MM.1S (cell line): Measurements from ENCODE around the gene PLEKHM3.
"Not testable (repeated sequence)": the region's sequence is repeated elsewhere in the genome, so short reads cannot be mapped to it uniquely, and the experiment has no call there.

Experiments
- DNase-seq: peaks from one replicate; pipeline ENCODE4 v3.0.0-alpha.2; 2015
- H2AFZ ChIP-seq: fragments of 300-600 bp; sonication (generic); 2 replicates; pipeline ENCODE4 v1.6.0; 2016; ENCODE audit warnings: antibody characterized with exemption, low read length
- H3F3A ChIP-seq: fragments of 300-600 bp; sonication (generic); 2 replicates; pipeline ENCODE4 v1.6.1; 2016; ENCODE audit warnings: mild to moderate bottlenecking, antibody characterized with exemption, low read length, moderate library complexity, mixed read lengths; ENCODE audit not compliant: insufficient read depth
- H3K27ac ChIP-seq: fragments of 300-600 bp; sonication (generic); 2 replicates; pipeline ENCODE4 v1.5.1; 2016; ENCODE audit warnings: mild to moderate bottlenecking, low read length
- H3K27me3 ChIP-seq: fragments of 300-600 bp; sonication (generic); replicated peaks from 2 replicates; pipeline ENCODE4 v1.6.0; 2016; ENCODE audit warnings: low read length; ENCODE audit not compliant: insufficient read depth
- H3K36me3 ChIP-seq: fragments of 300-600 bp; sonication (generic); replicated peaks from 2 replicates; pipeline ENCODE4 v1.6.1; 2016; ENCODE audit warnings: mild to moderate bottlenecking, low read length, mixed read lengths; ENCODE audit not compliant: insufficient read depth
- H3K4me1 ChIP-seq: fragments of 300-600 bp; sonication (generic); 2 replicates; pipeline ENCODE4 v1.6.1; 2016; ENCODE audit warnings: low read length, mixed read lengths
- H3K4me2 ChIP-seq: fragments of 300-600 bp; sonication (generic); 2 replicates; pipeline ENCODE4 v1.6.0; 2016; ENCODE audit warnings: low read depth, low read length
- H3K4me3 ChIP-seq: fragments of 300-600 bp; sonication (generic); 2 replicates; pipeline ENCODE4 v1.5.1; 2016; ENCODE audit warnings: low read length, mixed read lengths
- H3K79me2 ChIP-seq: fragments of 300-600 bp; sonication (generic); 2 replicates; pipeline ENCODE4 v1.6.1; 2016; ENCODE audit warnings: mixed run types, low read length, mixed read lengths
- H3K9ac ChIP-seq: fragments of 300-600 bp; sonication (generic); 2 replicates; pipeline ENCODE4 v1.6.1; 2016; ENCODE audit warnings: low read length, mixed read lengths
- H3K9me2 ChIP-seq: fragments of 300-600 bp; sonication (generic); replicated peaks from 2 replicates; pipeline ENCODE4 v1.6.1; 2016; ENCODE audit warnings: mild to moderate bottlenecking, low read length, mixed read lengths; ENCODE audit not compliant: insufficient read depth
- H3K9me3 ChIP-seq: fragments of 300-600 bp; sonication (generic); replicated peaks from 2 replicates; pipeline ENCODE4 v1.6.1; 2016; ENCODE audit warnings: mild to moderate bottlenecking, low read length, mixed read lengths; ENCODE audit not compliant: insufficient read depth
- H4K20me1 ChIP-seq: fragments of 300-600 bp; sonication (generic); 2 replicates; pipeline ENCODE4 v1.6.1; 2016; ENCODE audit warnings: mild to moderate bottlenecking, low read length, moderate library complexity, mixed read lengths; ENCODE audit not compliant: insufficient read depth
- EZH2 ChIP-seq: fragments of 300-600 bp; sonication (generic); optimal IDR thresholded peaks from 2 replicates; pipeline ENCODE3; 2017; ENCODE audit warnings: low read depth, mild to moderate bottlenecking, antibody characterized with exemption, low read length, mixed read lengths
- EZH2phosphoT487 ChIP-seq: fragments of 300-600 bp; sonication (generic); IDR thresholded peaks from 2 replicates; pipeline ENCODE4 v1.6.1; 2018; ENCODE audit warnings: antibody characterized with exemption, low read length
- TF ChIP-seq, protein P1 (sequence below): fragments of 300-600 bp; sonication (generic); IDR thresholded peaks from 2 replicates; pipeline ENCODE4 v1.5.1; 2016; ENCODE audit warnings: antibody characterized with exemption, low read length, mixed read lengths

Gene PLEKHM3

GRCh38 chr2:207950761-207951114 lies 74.6 kb downstream of the PLEKHM3 start:
- TF ChIP-seq, protein P1, sequence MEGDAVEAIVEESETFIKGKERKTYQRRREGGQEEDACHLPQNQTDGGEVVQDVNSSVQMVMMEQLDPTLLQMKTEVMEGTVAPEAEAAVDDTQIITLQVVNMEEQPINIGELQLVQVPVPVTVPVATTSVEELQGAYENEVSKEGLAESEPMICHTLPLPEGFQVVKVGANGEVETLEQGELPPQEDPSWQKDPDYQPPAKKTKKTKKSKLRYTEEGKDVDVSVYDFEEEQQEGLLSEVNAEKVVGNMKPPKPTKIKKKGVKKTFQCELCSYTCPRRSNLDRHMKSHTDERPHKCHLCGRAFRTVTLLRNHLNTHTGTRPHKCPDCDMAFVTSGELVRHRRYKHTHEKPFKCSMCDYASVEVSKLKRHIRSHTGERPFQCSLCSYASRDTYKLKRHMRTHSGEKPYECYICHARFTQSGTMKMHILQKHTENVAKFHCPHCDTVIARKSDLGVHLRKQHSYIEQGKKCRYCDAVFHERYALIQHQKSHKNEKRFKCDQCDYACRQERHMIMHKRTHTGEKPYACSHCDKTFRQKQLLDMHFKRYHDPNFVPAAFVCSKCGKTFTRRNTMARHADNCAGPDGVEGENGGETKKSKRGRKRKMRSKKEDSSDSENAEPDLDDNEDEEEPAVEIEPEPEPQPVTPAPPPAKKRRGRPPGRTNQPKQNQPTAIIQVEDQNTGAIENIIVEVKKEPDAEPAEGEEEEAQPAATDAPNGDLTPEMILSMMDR: no peak
- TF ChIP-seq EZH2phosphoT487 (no peak), EZH2 (no peak)
- H3K4me2 ChIP-seq: no peak overlapping the region
- no peaks in the 10 kb centered on the region for H3K79me2 ChIP-seq
- peaks cover 16% of the 10 kb centered on the region for H3K4me1 ChIP-seq
- no peaks in the 10 kb centered on the region for H3K9me3 ChIP-seq
- H3K27ac ChIP-seq: no peak overlapping the region
- H4K20me1 ChIP-seq: no peaks in the 10 kb centered on the region
- no peak overlapping the region for H3K4me3 ChIP-seq
- no peak overlapping the region for H3K9ac ChIP-seq
- no peaks in the 10 kb centered on the region for H3F3A ChIP-seq
- H3K27me3 ChIP-seq: no peaks in the 10 kb centered on the region
- no peak overlapping the region for H2AFZ ChIP-seq
- H3K9me2 ChIP-seq: no peaks in the 10 kb centered on the region
- no peaks in the 10 kb centered on the region for H3K36me3 ChIP-seq
- no peak for DNase-seq

DNA sequence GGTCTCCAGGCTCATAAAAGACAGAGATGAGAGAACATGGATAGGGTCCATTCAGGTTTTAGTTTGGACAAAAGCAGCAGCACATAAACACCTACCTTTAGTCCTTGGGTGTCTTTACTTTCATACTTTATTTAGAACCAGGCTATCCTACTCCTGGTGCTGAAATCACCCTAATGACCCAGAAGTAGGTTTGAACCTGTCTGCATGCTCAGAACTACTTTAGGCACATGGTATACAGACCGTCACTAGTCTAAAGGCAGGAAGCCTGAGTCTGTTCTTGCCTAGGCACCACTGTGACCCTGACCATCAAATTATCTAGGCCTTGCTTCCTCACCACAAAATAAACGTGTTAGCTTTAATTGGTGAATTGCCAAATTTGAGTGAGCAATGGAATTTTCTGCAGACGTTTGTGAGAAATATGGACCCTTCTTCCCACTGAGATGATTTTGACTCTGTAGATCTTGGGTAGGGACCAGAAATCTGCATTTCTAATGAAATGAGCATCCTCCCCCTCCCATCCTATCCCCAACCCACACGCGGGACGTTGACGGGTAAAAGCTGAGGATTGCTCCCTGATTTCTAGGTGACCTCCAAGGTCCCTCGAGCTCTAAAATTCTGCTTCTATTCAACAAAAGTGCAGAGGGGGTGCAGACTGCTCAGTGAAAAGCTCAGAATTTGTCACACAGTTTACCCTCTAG lies 75.1 kb downstream of the PLEKHM3 start:
- H3K27me3 ChIP-seq: no peaks in the 10 kb centered on the region
- TF ChIP-seq EZH2 (no peak), EZH2phosphoT487 (no peak)
- TF ChIP-seq, protein P1: no peak
- peaks cover 16% of the 10 kb centered on the region for H3K4me1 ChIP-seq
- H3K9me2 ChIP-seq: no peaks in the 10 kb centered on the region
- H3F3A ChIP-seq: no peaks in the 10 kb centered on the region
- no peak overlapping the region for H3K9ac ChIP-seq
- H3K79me2 ChIP-seq: no peaks in the 10 kb centered on the region
- no peaks in the 10 kb centered on the region for H4K20me1 ChIP-seq
- H3K4me3 ChIP-seq: no peak overlapping the region
- no peak for DNase-seq
- H3K36me3 ChIP-seq: no peaks in the 10 kb centered on the region
- H3K27ac ChIP-seq: no peak overlapping the region
- no peak overlapping the region for H3K4me2 ChIP-seq
- H3K9me3 ChIP-seq: no peaks in the 10 kb centered on the region
- H2AFZ ChIP-seq: no peak overlapping the region

GRCh38 chr2:207949245-207949644 lies 76.1 kb downstream of the PLEKHM3 start:
- H3K4me2 ChIP-seq: not testable (repeated sequence)

GRCh38 chr2:207944979-207945600 lies 80.2 kb downstream of the PLEKHM3 start:
- no peak for TF ChIP-seq EZH2
- TF ChIP-seq EZH2phosphoT487: no peak
- TF ChIP-seq, protein P1: no peak
- Histone ChIP-seq H3K9me3 (no peaks in the 10 kb centered on the region), H3K36me3 (no peaks in the 10 kb centered on the region), H3K79me2 (no peaks in the 10 kb centered on the region), H3K4me3 (no peak overlapping the region), H3K9ac (no peak overlapping the region), H3K4me2 (no peak overlapping the region), H4K20me1 (no peaks in the 10 kb centered on the region), H3K4me1 (no peaks in the 10 kb centered on the region), H3K27ac (no peak overlapping the region), H3K27me3 (no peaks in the 10 kb centered on the region), H3F3A (no peaks in the 10 kb centered on the region), H2AFZ (no peak overlapping the region), H3K9me2 (no peaks in the 10 kb centered on the region)
- DNase-seq: no peak

More at GRCh38 chr2:207949245-207949644, 76.1 kb downstream of the PLEKHM3 start:
- not testable (repeated sequence) for H3K27ac ChIP-seq, H3K27me3 ChIP-seq, H3K9me2 ChIP-seq, H3K9me3 ChIP-seq, H3K79me2 ChIP-seq, H4K20me1 ChIP-seq, H3F3A ChIP-seq, H2AFZ ChIP-seq, DNase-seq, H3K36me3 ChIP-seq, H3K4me3 ChIP-seq, H3K9ac ChIP-seq
- peaks cover 16% of the 10 kb centered on the region for H3K4me1 ChIP-seq
